ENCODE data around the gene CACNG3. TPM values are rescaled to one million over a fixed set of nuclear protein-coding genes. Genes with fewer than 3 reads are reported as not detected.

The CACNG3 gene
- total RNA-seq, 1 donor from 2014 or later: not detected

DNA sequence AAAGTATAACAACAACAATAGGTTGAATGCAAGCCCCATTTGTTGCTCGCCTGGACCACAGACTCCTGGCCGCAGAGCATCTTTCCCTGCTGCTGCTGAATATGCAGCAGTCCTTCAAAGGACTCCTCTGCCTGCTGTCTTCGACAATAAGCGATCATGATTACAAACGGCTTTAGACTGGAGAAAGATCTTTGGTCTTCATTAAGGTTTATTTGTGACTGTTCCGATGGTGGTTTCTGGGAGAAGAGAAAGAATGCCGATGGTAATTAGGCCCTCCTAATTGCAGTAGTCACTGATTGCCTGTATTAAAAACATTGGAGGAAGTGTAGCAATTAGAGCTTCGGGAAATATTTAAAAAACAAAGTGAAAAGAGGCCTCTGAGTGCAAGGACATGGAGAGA is 138.2 kb downstream of the CACNG3 start:
- Mint-ChIP-seq H3K9me3 (peaks cover 6% of the 10 kb centered on the region), H3K27ac (no peak overlapping the region), H3K4me3 (no peak overlapping the region), H3K27me3 (ENCODE audit: low read depth) (peaks cover 21% of the 10 kb centered on the region), H3K4me1 (no peaks in the 10 kb centered on the region), H3K36me3 (no peaks in the 10 kb centered on the region)
- TF ChIP-seq, protein P1, sequence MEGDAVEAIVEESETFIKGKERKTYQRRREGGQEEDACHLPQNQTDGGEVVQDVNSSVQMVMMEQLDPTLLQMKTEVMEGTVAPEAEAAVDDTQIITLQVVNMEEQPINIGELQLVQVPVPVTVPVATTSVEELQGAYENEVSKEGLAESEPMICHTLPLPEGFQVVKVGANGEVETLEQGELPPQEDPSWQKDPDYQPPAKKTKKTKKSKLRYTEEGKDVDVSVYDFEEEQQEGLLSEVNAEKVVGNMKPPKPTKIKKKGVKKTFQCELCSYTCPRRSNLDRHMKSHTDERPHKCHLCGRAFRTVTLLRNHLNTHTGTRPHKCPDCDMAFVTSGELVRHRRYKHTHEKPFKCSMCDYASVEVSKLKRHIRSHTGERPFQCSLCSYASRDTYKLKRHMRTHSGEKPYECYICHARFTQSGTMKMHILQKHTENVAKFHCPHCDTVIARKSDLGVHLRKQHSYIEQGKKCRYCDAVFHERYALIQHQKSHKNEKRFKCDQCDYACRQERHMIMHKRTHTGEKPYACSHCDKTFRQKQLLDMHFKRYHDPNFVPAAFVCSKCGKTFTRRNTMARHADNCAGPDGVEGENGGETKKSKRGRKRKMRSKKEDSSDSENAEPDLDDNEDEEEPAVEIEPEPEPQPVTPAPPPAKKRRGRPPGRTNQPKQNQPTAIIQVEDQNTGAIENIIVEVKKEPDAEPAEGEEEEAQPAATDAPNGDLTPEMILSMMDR (IDR thresholded peaks at IDR 0.05; ENCODE audit: unreplicated experiment): no peak
- DNase-seq (ENCODE audit: low spot score in 2 of 2, unreplicated experiment in 2 of 2): no peak

DNA sequence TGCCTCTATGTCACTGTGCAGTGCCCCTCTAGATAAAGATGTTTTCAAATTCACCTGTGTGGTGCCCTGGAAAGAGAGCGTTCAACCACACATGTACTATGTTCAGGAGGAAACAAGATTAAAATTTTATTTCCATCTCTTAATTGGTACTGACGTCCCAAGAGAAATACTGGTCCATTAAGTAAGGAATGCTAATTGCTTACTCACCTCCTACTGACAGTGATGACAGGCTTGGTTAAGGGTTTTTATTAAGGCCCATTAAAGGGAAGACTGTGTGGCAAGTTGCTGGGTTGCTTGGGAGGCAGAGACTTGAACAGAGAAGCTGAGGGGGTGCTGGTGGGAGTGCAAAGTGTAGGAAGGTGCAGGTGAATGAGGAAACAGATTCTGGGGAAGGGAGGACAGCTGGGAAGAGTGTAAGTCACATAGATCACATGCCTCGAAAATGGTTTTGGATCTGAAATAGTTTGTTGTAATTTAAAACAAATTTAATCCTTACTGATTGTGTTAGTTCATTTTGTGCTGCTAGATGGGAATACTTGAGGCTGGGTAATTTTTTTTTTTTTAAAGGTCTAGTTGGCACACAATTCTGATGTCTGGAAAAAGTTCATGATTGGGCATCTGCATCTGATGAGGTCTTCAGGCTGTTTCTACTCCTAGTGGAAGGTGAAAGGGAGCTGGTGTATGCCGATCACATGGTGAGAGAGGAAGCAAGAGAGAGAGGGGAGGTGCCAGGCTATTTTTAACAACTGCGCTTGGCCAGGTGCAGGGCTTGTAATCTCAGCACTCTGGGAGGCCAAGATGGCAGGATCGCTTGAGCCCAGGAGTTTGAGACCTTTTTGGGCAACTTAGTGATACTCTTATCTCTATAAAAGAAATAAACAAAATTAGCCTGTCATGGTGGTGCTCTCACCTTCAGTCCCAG is 140.5 kb downstream of the CACNG3 start:
- Mint-ChIP-seq H3K36me3 (no peaks in the 10 kb centered on the region), H3K9me3 (peaks cover 13% of the 10 kb centered on the region), H3K27me3 (ENCODE audit: low read depth) (peaks cover 21% of the 10 kb centered on the region), H3K4me1 (no peaks in the 10 kb centered on the region), H3K27ac (no peak overlapping the region), H3K4me3 (no peak overlapping the region)
- no peak for DNase-seq (ENCODE audit: low spot score in 2 of 2, unreplicated experiment in 2 of 2)
- TF ChIP-seq, protein P1 (IDR thresholded peaks at IDR 0.05; ENCODE audit: unreplicated experiment): no peak

DNA sequence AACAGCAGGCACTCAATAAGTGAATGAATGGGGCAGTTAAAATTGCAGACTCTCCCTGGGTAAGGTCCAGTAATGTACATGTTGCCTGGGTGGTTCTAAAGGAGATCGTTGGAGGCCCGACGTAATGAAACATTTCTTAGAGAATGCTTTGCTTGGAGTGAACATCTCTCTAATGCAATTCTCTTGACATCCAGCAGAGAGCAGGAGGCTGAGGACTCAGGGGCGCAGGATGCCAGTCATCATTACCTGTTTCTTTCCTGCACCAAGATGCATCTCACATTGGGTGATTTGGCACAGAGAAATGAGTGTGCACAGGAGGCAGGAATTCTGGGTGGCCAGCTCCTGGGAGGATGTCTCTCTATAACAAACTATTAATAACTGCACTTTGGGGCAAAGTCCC is 152.9 kb downstream of the CACNG3 start:
- no peak overlapping the region for H3K27ac Mint-ChIP-seq
- H3K27me3 Mint-ChIP-seq (ENCODE audit: low read depth): peaks cover 7% of the 10 kb centered on the region
- H3K9me3 Mint-ChIP-seq: no peaks in the 10 kb centered on the region
- TF ChIP-seq, protein P1 (IDR thresholded peaks at IDR 0.05; ENCODE audit: unreplicated experiment): no peak
- no peak overlapping the region for H3K4me3 Mint-ChIP-seq
- no peak for DNase-seq (ENCODE audit: low spot score in 2 of 2, unreplicated experiment in 2 of 2)
- no peaks in the 10 kb centered on the region for H3K36me3 Mint-ChIP-seq
- H3K4me1 Mint-ChIP-seq: no peaks in the 10 kb centered on the region
